Stomach (tissue), 4 donors: Measurements from ENCODE around the gene GNAT3.

Experiments
- CTCF ChIP-seq, 7 experiments: fragments of 450-650 bp in 4 of 7; fragments of 200-600 bp in 3 of 7; sonication (generic) in 3 of 7; IDR thresholded peaks; one replicate each; pipeline ENCODE4 v1.5.1; 2016 to 2019; ENCODE audit warnings: antibody characterized with exemption in 7 of 7, control low read depth in 2 of 7, mild to moderate bottlenecking in 1 of 7
- EP300 ChIP-seq: sonication (generic); formaldehyde crosslinking; IDR thresholded peaks from one replicate; pipeline ENCODE4 v1.6.1; 2017; ENCODE audit warnings: antibody characterized with exemption
- POLR2A ChIP-seq, 4 donors: fragments of 450-650 bp; IDR thresholded peaks; one replicate each; pipeline ENCODE4 v1.6.1; 2016; ENCODE audit warnings: antibody characterized with exemption in 4 of 4, control low read depth in 2 of 4, mild to moderate bottlenecking in 1 of 4, moderate library complexity in 1 of 4
- POLR2AphosphoS5 ChIP-seq, 3 donors: sonication (generic); formaldehyde crosslinking; IDR thresholded peaks; one replicate each; pipeline ENCODE4 v1.6.1; 2016; ENCODE audit warnings: antibody characterized with exemption in 3 of 3

- TF ChIP-seq POLR2AphosphoS5 (IDR thresholded peaks at IDR 0.05) = no peak
- no peak for TF ChIP-seq EP300
- TF ChIP-seq CTCF (IDR thresholded peaks at IDR 0.05) = no peak
- no peak for TF ChIP-seq POLR2A (IDR thresholded peaks at IDR 0.05)
These were observed 40.3 kb upstream of the GNAT3 start for GRCh38 chr7:80552031-80552694.
